SKM-1 treated with dmso at 0.1 percent for 144 hours (cell line): ENCODE measurements around the gene ZNF878.
"Not testable (repeated sequence)": the region's sequence is repeated elsewhere in the genome, so short reads cannot be mapped to it uniquely, and the experiment has no call there.

Experiments
- DNase-seq: peaks from one replicate; lab custom pipeline; 2025; ENCODE audit not compliant: unreplicated experiment; lab: John Stamatoyannopoulos, UW

ZNF878 gene

GRCh38 chr19:12052497-12053169 is at the start of gene ZNF878:
TSS of gene ZNF878 (minus strand) at chr19:12052961. CDS start at chr19:12052801, 160 bp downstream.
- DNase-seq, result peak; percentile 97

GRCh38 chr19:12098040-12098439 is 45.3 kb upstream of the ZNF878 start:
- peak; percentile 69 for DNase-seq

- no peak for DNase-seq
Measured at GRCh38 chr19:12095111-12095790, 42.5 kb upstream of the ZNF878 start.

GRCh38 chr19:12093777-12094176 is 41.0 kb upstream of the ZNF878 start:
- no peak for DNase-seq

- DNase-seq, result no peak
Measured at GRCh38 chr19:12092956-12093355, 40.2 kb upstream of the ZNF878 start.

- DNase-seq, result peak; percentile 92
Measured at GRCh38 chr19:12092065-12092867, 39.5 kb upstream of the ZNF878 start.

- peak; percentile 80 for DNase-seq
Measured at GRCh38 chr19:12090807-12091206, 38.0 kb upstream of the ZNF878 start.

GRCh38 chr19:12085074-12085818 is 32.5 kb upstream of the ZNF878 start:
- DNase-seq, result no peak

GRCh38 chr19:12083336-12083735 is 30.6 kb upstream of the ZNF878 start:
- DNase-seq, result not testable (repeated sequence)

GRCh38 chr19:12077375-12077774 is 24.6 kb upstream of the ZNF878 start:
- no peak for DNase-seq

- not testable (repeated sequence) for DNase-seq
Measured at GRCh38 chr19:12076331-12076730, 23.6 kb upstream of the ZNF878 start.

GRCh38 chr19:12075538-12076139 is 22.9 kb upstream of the ZNF878 start:
- DNase-seq, result no peak

- peak; percentile 84 for DNase-seq
Measured at GRCh38 chr19:12064590-12065538, 12.1 kb upstream of the ZNF878 start, which contains the start of gene ZNF844. TSS of gene ZNF844 (plus strand) at chr19:12064731. CDS start at chr19:12064874, 143 bp downstream.

- DNase-seq, result no peak
Measured at GRCh38 chr19:12055784-12056183, 3.0 kb upstream of the ZNF878 start.

- no peak for DNase-seq
Measured at GRCh38 chr19:12052091-12052496, 667 bp downstream of the ZNF878 start.

GRCh38 chr19:12047868-12048267 is 4.9 kb downstream of the ZNF878 start:
- DNase-seq, result no peak

GRCh38 chr19:12043752-12044422 is 8.9 kb downstream of the ZNF878 start:
- no peak for DNase-seq

- DNase-seq, result no peak
Measured at GRCh38 chr19:12042893-12043292, 9.9 kb downstream of the ZNF878 start.
